ENCODE measurements around the gene POP7. TPM values are rescaled to one million over a fixed set of nuclear protein-coding genes. Genes with fewer than 3 reads are reported as not detected.
"Not testable (repeated sequence)": the region's sequence is repeated elsewhere in the genome, so short reads cannot be mapped to it uniquely, and the experiment has no call there.

POP7 gene
- total RNA-seq, 1 donor from 2014 or later: 77.3 TPM

DNA sequence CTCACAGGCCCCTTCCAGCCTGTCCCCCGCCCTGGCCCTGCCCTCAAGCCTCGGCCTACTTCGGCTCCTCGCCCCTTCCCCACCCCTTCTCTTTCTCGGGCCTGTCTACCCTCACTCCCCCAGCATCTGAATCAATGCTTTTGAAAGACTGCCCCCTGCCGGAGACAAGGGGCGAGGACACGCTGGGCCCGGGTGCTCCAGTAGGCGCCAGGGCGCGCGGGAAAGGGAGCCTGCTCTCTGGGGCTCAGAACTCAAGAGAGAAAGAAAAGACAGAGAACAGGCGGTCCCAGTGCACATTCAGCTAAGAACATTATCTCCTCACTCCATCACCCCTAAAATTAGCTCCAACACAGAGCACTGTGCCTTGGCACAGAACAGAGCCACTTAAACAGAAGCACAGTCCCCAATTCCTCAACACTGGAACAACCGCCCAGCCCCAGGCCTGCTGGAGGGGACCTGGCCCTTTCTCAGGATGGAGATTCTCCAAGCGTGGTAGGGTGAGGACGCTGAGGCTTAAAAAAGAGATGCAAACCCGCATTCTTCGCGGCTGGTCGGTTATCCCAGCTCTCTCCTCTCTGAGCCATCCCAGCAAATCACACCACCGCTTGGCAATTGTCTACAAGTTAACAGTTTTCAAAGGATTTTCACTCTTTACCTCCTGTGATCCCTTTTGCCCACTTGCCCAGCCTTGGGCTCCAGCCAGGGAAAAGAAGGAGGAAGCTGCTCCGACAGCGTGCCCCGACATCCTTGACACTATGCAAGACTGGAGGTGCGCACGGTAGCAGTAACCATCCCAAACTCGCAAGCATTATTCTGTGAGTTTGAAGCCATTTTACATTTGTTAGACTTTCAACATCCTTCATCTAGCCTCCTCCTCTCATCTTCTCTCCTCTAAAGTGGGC lies 14.0 kb upstream of the POP7 start:
- Mint-ChIP-seq H3K27me3 (peaks cover 9% of the 10 kb centered on the region), H3K9me3 (no peaks in the 10 kb centered on the region), H3K27ac (peak overlapping the region; percentile 57), H3K4me1 (peaks cover 28% of the 10 kb centered on the region), H3K4me3 (peak overlapping the region; percentile 95), H3K36me3 (ENCODE audit: low read depth) (peaks cover 17% of the 10 kb centered on the region)
- peak; percentile 95 for DNase-seq
- intact Hi-C loops (cut with micrococcal nuclease): loop anchor here (1.0 to 5.0 kb wide), 5 partner anchors 13 to 215 kb away; partner anchors contain the start of genes FBXO24, LRCH4 and TSC22D4

DNA sequence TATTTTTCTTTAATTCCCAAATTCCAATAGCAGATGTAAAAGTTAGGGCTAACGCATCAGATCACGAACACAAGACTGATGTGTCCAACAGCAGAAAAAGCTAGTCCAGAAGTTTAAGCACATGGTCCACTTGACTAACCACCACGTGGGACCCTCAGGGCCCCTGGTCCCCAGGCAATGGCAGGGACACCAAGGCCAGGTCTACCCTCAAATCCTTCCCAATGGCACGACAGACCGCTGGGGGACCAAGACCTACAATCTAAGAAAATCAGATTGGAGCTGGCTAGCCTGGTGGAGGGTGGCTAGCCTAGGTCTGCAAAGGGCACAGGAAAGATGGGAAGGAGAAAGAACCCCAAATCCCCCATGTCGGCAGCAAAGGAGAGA lies 13.4 kb upstream of the POP7 start:
- Mint-ChIP-seq H3K9me3 (no peaks in the 10 kb centered on the region), H3K4me1 (peaks cover 28% of the 10 kb centered on the region), H3K36me3 (ENCODE audit: low read depth) (peaks cover 16% of the 10 kb centered on the region), H3K27me3 (peaks cover 13% of the 10 kb centered on the region), H3K4me3 (peak overlapping the region; percentile 95), H3K27ac (peak overlapping the region; percentile 96)
- intact Hi-C loops (cut with micrococcal nuclease): loop anchor here (5.0 kb wide), 2 partner anchors 105 to 215 kb away; partner anchors contain the start of genes FBXO24, LRCH4 and TSC22D4
- DNase-seq: no peak

DNA sequence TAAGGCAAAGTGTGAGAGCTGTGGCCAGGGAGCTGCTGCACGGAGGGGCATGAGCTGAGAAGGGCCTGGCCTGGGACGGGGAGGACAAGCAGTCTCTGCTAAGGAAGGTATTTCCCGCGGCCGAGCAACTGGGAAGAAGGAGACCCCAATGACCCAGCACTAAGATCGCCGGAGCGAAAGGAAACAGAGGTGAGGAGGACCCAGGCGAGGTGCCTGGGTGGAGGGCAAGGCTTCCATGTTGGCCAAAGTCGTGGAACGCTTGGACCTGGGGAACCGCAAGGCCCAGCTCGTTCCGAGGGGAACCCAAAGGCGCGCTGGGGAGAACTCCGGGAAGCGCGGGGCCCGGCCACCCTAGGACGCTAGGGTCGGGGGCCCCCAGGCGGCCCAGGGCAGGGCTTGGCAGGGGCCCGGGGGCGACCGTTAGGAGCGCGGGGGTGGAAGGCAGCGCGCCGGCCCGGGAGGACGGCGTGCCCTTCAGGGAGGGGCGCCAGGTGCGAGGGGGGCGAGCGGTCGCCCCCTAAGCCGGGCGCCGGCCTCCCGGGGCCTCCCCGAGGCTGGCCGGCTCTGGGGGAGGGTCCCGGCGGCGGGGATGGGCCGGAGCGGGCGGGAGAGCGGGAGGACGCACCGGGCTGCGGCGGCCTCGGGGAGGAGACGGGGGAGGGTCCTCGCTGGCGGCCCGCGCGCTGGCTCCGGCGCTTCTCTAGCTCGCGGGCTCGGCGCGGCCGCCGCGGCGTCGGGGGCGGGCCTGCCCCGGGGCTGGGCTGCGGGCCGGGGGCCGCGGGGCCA lies 12.4 kb upstream of the POP7 start:
- H3K36me3 Mint-ChIP-seq (ENCODE audit: low read depth): peaks cover 10% of the 10 kb centered on the region
- peak overlapping the region; percentile 95 for H3K4me3 Mint-ChIP-seq
- H3K4me1 Mint-ChIP-seq: peaks cover 28% of the 10 kb centered on the region
- peak overlapping the region; percentile 96 for H3K27ac Mint-ChIP-seq
- peak; percentile 69 for DNase-seq
- H3K9me3 Mint-ChIP-seq: no peaks in the 10 kb centered on the region
- H3K27me3 Mint-ChIP-seq: peaks cover 13% of the 10 kb centered on the region
- intact Hi-C loops (cut with micrococcal nuclease): loop anchor here (1.0 to 5.0 kb wide), 3 partner anchors 81 to 216 kb away; partner anchors contain the start of genes FBXO24, LRCH4, MOSPD3 and TSC22D4

DNA sequence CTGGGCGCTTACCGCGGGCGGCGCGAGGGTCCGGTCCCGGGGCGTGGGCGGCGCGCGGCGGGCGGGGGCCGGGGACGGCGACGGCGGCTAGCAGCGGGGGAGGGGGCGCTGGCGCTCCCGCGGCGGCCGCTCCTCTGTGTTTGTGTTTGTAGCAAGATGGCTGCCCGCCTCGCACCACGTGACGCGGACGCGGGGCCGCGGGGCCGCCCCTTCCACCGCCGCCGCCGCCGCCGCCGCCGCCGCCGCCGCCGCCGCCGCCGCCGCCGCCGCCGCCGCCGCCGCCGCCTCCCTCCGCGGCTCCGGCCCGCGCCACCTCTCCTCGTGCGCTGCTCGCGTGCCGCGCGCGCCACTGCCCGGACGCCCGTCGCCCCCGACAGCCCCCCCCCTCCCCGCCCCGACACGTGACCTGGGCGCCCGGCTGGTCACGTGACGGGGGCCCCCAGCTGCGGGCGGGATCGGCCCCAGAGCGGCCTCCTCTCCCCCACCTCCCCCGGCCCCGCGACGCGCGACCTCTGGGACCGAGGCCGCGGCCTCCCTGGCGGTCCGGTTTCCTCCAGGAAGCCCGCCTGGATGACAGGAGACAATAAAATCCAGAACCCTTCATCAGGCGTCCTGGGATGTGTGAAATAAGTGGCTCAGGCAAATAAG lies 11.7 kb upstream of the POP7 start, which contains the start of gene GIGYF1:
Gene GIGYF1, minus strand, starts transcription at position 153 of the 648 bp plus-strand sequence. CDS start 6,012 bp downstream, outside the sequence.
- no peaks in the 10 kb centered on the region for H3K9me3 Mint-ChIP-seq
- peak; percentile 91 for DNase-seq
- intact Hi-C loops (cut with micrococcal nuclease): loop anchor here (1.0 to 5.0 kb wide), 3 partner anchors 82 to 217 kb away; partner anchors contain the start of genes FBXO24, LRCH4, MOSPD3 and TSC22D4
- peak within 1 kb of the TSS; percentile 95 for H3K4me3 Mint-ChIP-seq
- peaks cover 14% of the 10 kb centered on the region for H3K27me3 Mint-ChIP-seq
- peaks cover 10% of the 10 kb centered on the region for H3K36me3 Mint-ChIP-seq (ENCODE audit: low read depth)
- peaks cover 28% of the 10 kb centered on the region for H3K4me1 Mint-ChIP-seq
- peak within 1 kb of the TSS; percentile 96 for H3K27ac Mint-ChIP-seq

- Mint-ChIP-seq H3K4me3 (no peak overlapping the region), H3K36me3 (ENCODE audit: low read depth) (peaks cover 10% of the 10 kb centered on the region), H3K9me3 (no peaks in the 10 kb centered on the region), H3K4me1 (peaks cover 28% of the 10 kb centered on the region), H3K27me3 (peaks cover 20% of the 10 kb centered on the region), H3K27ac (no peak overlapping the region)
- intact Hi-C loops (cut with micrococcal nuclease): no loop called here
- DNase-seq: no peak
Measured at GRCh38 chr7:100696123-100696521, 9.8 kb upstream of the POP7 start.

GRCh38 chr7:100699018-100699417 lies 6.9 kb upstream of the POP7 start:
- H3K4me1 Mint-ChIP-seq: peaks cover 9% of the 10 kb centered on the region
- peaks cover 26% of the 10 kb centered on the region for H3K27me3 Mint-ChIP-seq
- H3K4me3 Mint-ChIP-seq: no peak overlapping the region
- DNase-seq: no peak
- intact Hi-C loops (cut with micrococcal nuclease): no loop called here
- H3K36me3 Mint-ChIP-seq (ENCODE audit: low read depth): no peaks in the 10 kb centered on the region
- H3K27ac Mint-ChIP-seq: no peak overlapping the region
- H3K9me3 Mint-ChIP-seq: no peaks in the 10 kb centered on the region

GRCh38 chr7:100701089-100701488 lies 4.8 kb upstream of the POP7 start:
- H3K9me3 Mint-ChIP-seq; H3K36me3 Mint-ChIP-seq (ENCODE audit: low read depth); intact Hi-C loops (cut with micrococcal nuclease); H3K4me3 Mint-ChIP-seq; DNase-seq; H3K4me1 Mint-ChIP-seq; H3K27ac Mint-ChIP-seq: not testable (repeated sequence)
- peaks cover 18% of the 10 kb centered on the region for H3K27me3 Mint-ChIP-seq

DNA sequence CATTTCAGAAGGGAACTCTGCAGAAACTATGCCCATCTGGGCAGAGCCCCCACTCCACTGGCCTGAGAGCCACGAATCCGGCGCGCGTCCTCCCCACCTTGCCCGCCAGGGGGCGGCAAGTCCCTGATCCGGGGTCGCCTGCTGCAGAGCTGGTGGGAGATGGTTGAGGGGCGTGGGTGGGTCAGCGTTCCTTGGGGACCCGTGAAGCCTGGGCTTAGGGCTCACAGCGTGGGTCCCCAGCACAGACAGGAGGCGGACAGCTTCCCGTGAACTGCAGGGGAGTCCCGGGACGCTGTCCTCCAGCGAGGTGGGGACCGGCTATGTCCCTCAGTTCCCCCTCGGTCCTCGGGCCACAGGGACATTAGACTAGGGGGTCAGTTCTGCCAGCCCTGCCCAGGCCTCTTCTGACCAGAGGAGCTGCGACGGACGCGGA lies 585 bp upstream of the POP7 start:
- H3K27me3 Mint-ChIP-seq: peaks cover 7% of the 10 kb centered on the region
- peak; percentile 95 for DNase-seq
- intact Hi-C loops (cut with micrococcal nuclease): loop anchor here (1.0 to 5.0 kb wide), 5 partner anchors 8 to 147 kb away; partner anchors contain the start of genes MOSPD3 and SLC12A9
- peaks cover 21% of the 10 kb centered on the region for H3K36me3 Mint-ChIP-seq (ENCODE audit: low read depth)
- no peaks in the 10 kb centered on the region for H3K9me3 Mint-ChIP-seq
- peak overlapping the region; percentile 99 for H3K4me3 Mint-ChIP-seq
- peak overlapping the region; percentile 98 for H3K27ac Mint-ChIP-seq
- peaks cover 13% of the 10 kb centered on the region for H3K4me1 Mint-ChIP-seq

GRCh38 chr7:100706672-100707311 lies 871 bp downstream of the POP7 start:
- peak overlapping the region; percentile 98 for H3K27ac Mint-ChIP-seq
- no peak for DNase-seq
- no peaks in the 10 kb centered on the region for H3K9me3 Mint-ChIP-seq
- peak overlapping the region; percentile 99 for H3K4me3 Mint-ChIP-seq
- H3K4me1 Mint-ChIP-seq: peaks cover 13% of the 10 kb centered on the region
- H3K27me3 Mint-ChIP-seq: no peaks in the 10 kb centered on the region
- H3K36me3 Mint-ChIP-seq (ENCODE audit: low read depth): peaks cover 21% of the 10 kb centered on the region
- intact Hi-C loops (cut with micrococcal nuclease): loop anchor here (1.0 to 5.0 kb wide), 3 partner anchors 33 to 120 kb away; partner anchors contain the start of genes FBXO24, GNB2, LRCH4 and MOSPD3

- no peaks in the 10 kb centered on the region for H3K27me3 Mint-ChIP-seq
- no peak for DNase-seq
- H3K4me3 Mint-ChIP-seq: no peak overlapping the region
- H3K27ac Mint-ChIP-seq: no peak overlapping the region
- H3K9me3 Mint-ChIP-seq: no peaks in the 10 kb centered on the region
- peaks cover 21% of the 10 kb centered on the region for H3K36me3 Mint-ChIP-seq (ENCODE audit: low read depth)
- intact Hi-C loops (cut with micrococcal nuclease): loop anchor here (5.0 kb wide), 1 partner anchor 96 kb away; the partner anchor contains the start of gene MOSPD3
- H3K4me1 Mint-ChIP-seq: peaks cover 13% of the 10 kb centered on the region
Measured at GRCh38 chr7:100708395-100708794, 2.5 kb downstream of the POP7 start.

DNA sequence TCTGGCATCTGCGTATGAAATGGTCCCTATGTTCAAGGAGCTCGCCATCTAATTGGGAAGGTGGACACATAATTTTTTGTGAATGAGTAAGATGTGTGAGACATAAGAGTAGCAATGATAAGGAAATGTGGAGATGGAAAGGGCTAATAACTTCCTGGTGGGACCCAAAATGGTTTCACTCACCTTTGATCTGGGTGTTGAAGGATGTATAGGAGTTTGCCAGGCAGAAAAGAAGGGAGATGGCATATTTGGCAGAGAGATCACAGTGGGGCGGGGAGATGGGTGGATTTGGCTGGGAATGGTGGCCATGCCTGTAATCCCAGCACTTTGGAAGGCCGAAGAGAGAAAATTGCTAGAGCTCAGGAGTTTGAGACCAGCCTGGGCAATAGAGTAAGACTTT lies 4.5 kb downstream of the POP7 start:
- Mint-ChIP-seq H3K4me1 (peaks cover 13% of the 10 kb centered on the region), H3K36me3 (ENCODE audit: low read depth) (peaks cover 21% of the 10 kb centered on the region), H3K4me3 (no peak overlapping the region), H3K9me3 (no peaks in the 10 kb centered on the region), H3K27ac (no peak overlapping the region), H3K27me3 (no peaks in the 10 kb centered on the region)
- intact Hi-C loops (cut with micrococcal nuclease): no loop called here
- no peak for DNase-seq

DNA sequence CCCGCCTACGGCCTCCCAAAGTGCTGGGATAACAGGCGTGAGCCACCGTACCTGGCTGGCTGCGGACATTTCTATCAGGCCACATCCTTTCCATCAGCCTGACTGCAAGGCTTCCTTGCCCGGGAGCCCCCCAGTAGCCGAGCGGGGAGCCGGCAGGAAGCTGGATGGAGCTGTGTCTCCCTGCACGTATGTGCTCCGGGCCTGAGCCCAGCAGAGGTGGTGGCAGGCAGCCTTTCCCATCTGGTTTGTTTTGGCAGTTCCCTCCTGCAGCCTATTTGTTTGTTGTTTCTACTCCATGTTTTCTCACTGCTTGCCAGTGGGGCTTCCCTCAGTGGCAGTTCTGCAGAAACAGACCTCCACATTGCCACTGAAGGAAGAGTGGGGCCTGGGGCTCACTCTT lies 5.4 kb downstream of the POP7 start:
- peaks cover 10% of the 10 kb centered on the region for H3K4me1 Mint-ChIP-seq
- no peak overlapping the region for H3K4me3 Mint-ChIP-seq
- intact Hi-C loops (cut with micrococcal nuclease): no loop called here
- no peaks in the 10 kb centered on the region for H3K9me3 Mint-ChIP-seq
- H3K27ac Mint-ChIP-seq: no peak overlapping the region
- no peaks in the 10 kb centered on the region for H3K27me3 Mint-ChIP-seq
- DNase-seq: no peak
- H3K36me3 Mint-ChIP-seq (ENCODE audit: low read depth): peaks cover 16% of the 10 kb centered on the region

GRCh38 chr7:100714725-100715124 lies 8.8 kb downstream of the POP7 start:
- H3K36me3 Mint-ChIP-seq (ENCODE audit: low read depth): no peaks in the 10 kb centered on the region
- H3K9me3 Mint-ChIP-seq: no peaks in the 10 kb centered on the region
- no peak overlapping the region for H3K4me3 Mint-ChIP-seq
- H3K4me1 Mint-ChIP-seq: no peaks in the 10 kb centered on the region
- intact Hi-C loops (cut with micrococcal nuclease): no loop called here
- H3K27ac Mint-ChIP-seq: no peak overlapping the region
- no peak for DNase-seq
- peaks cover 15% of the 10 kb centered on the region for H3K27me3 Mint-ChIP-seq

Data from activated CD4-positive, alpha-beta T cell treated with anti-CD3 and anti-CD28 coated beads, Interleukin-2, amount 10 ng/mL, durations not matched to agents 24 days and 14 days (primary cell).